H1 (cell line): Measurements from ENCODE around the gene MYD88. TPM values are rescaled to one million over a fixed set of nuclear protein-coding genes. Genes with fewer than 3 reads are reported as not detected.

Experiments used
- CTCF ChIA-PET: fragments of 300-600 bp; sonication (Branson Sonifier 250); formaldehyde crosslinking; loops from one replicate; lab custom pipeline; 2021; ENCODE audit not compliant: partially characterized antibody; lab: Charles Lee
- POLR2A ChIA-PET: fragments of 300-600 bp; sonication (Branson Sonifier 250); formaldehyde crosslinking; loops from one replicate; lab custom pipeline; 2021; ENCODE audit warnings: inconsistent platforms; ENCODE audit not compliant: partially characterized antibody; lab: Charles Lee
- DNase-seq, 2 experiments: peaks; one replicate each; pipeline versions ENCODE4 v3.0.0 to v3.0.0-alpha.2; 2010 to 2022; ENCODE audit warnings: low spot score in 2 of 2, low read depth in 1 of 2, mixed read lengths in 1 of 2
- FAIRE-seq: peaks from 2 replicates; lab custom pipeline; 2011; peaks lifted over from hg19 to GRCh38; lab: Jason Lieb, UNC
- H2AFZ ChIP-seq: 2 replicates; pipeline ENCODE4 v1.8.1; 2012; ENCODE audit warnings: low read length, inconsistent platforms
- H2AK5ac ChIP-seq: 2 replicates; pipeline ENCODE4 v1.6.1; 2013; ENCODE audit warnings: low read depth, low read length
- H2BK120ac ChIP-seq: replicated peaks from 2 replicates; pipeline ENCODE3; 2013; ENCODE audit warnings: low read depth, low read length, inconsistent platforms
- H2BK12ac ChIP-seq: 2 replicates; pipeline ENCODE4 v1.6.1; 2013; ENCODE audit warnings: low read depth, low read length
- H2BK15ac ChIP-seq: 2 replicates; pipeline ENCODE4 v1.6.1; 2013; ENCODE audit warnings: low read length
- H2BK20ac ChIP-seq: 2 replicates; pipeline ENCODE4 v1.6.1; 2013; ENCODE audit warnings: low read length
- H2BK5ac ChIP-seq: 2 replicates; pipeline ENCODE4 v1.6.1; 2013; ENCODE audit warnings: low read depth, low read length
- H3K14ac ChIP-seq: 2 replicates; pipeline ENCODE4 v1.6.1; 2013; ENCODE audit warnings: inconsistent platforms; ENCODE audit not compliant: insufficient read length
- H3K18ac ChIP-seq: 2 replicates; pipeline ENCODE4 v1.6.1; 2013; ENCODE audit warnings: low read length; ENCODE audit errors: extremely low read depth
- H3K23ac ChIP-seq: 2 replicates; pipeline ENCODE4 v1.6.1; 2013; ENCODE audit warnings: inconsistent platforms; ENCODE audit not compliant: insufficient read length
- H3K23me2 ChIP-seq: 2 replicates; pipeline ENCODE4 v1.6.1; 2013; ENCODE audit warnings: low read depth, low read length
- H3K27ac ChIP-seq: 2 replicates; pipeline ENCODE4 v1.6.1; 2011; ENCODE audit warnings: low read depth, low read length, inconsistent platforms
- H3K27me3 ChIP-seq, 4 experiments: replicated peaks in 1 of 4; 1 replicate in 1 of 4; 2 replicates in 3 of 4; pipeline versions ENCODE4 v1.6.1 to v1.8.1; 2011 to 2013; ENCODE audit warnings: low read length in 3 of 4, mild to moderate bottlenecking in 3 of 4, inconsistent platforms in 2 of 4, mixed read lengths in 2 of 4, moderate library complexity in 1 of 4; ENCODE audit not compliant: control insufficient read depth in 3 of 4, insufficient read depth in 3 of 4; ENCODE audit errors: extremely low read depth in 1 of 4
- H3K36me3 ChIP-seq, 4 experiments: 2 replicates each; pipeline versions ENCODE4 v1.6.1 to v1.8.1; 2011 to 2013; ENCODE audit warnings: mild to moderate bottlenecking in 4 of 4, low read length in 3 of 4, moderate library complexity in 2 of 4, control low read depth in 1 of 4, inconsistent platforms in 1 of 4; ENCODE audit not compliant: insufficient read depth in 4 of 4, control insufficient read depth in 2 of 4
- H3K4ac ChIP-seq: replicated peaks from 2 replicates; pipeline ENCODE3; 2013; ENCODE audit warnings: low read length, low read depth, mixed read lengths, inconsistent platforms; ENCODE audit not compliant: insufficient read length
- H3K4me1 ChIP-seq, 4 experiments: replicated peaks in 1 of 4; 1 replicate in 1 of 4; 2 replicates in 3 of 4; pipeline versions ENCODE4 v1.6.1 to v1.8.1; 2011 to 2013; ENCODE audit warnings: low read length in 3 of 4, inconsistent platforms in 2 of 4, mixed read lengths in 1 of 4; ENCODE audit not compliant: insufficient read depth in 4 of 4, control insufficient read depth in 3 of 4
- H3K4me2 ChIP-seq, 2 experiments: 2 replicates each; pipeline versions ENCODE4 v1.6.1 to v1.8.1; 2011 to 2013; ENCODE audit warnings: low read depth in 2 of 2, low read length in 2 of 2, control low read depth in 1 of 2, inconsistent platforms in 1 of 2, mild to moderate bottlenecking in 1 of 2; ENCODE audit not compliant: insufficient read depth in 1 of 2
- H3K4me3 ChIP-seq, 4 experiments: fragments of 200-600, 300-600 bp in 1 of 4; sonication (generic), shearing (Covaris generic), sonication (Bioruptor Twin) in 1 of 4; 2 replicates each; pipeline versions ENCODE4 v1.5.1 to v1.8.1; 2011 to 2016; ENCODE audit warnings: low read length in 4 of 4, low read depth in 3 of 4, control low read depth in 2 of 4, inconsistent platforms in 2 of 4, mild to moderate bottlenecking in 2 of 4, mixed read lengths in 1 of 4, moderate library complexity in 1 of 4; ENCODE audit not compliant: insufficient read depth in 2 of 4; ENCODE audit errors: extremely low read depth in 1 of 4
- H3K56ac ChIP-seq: replicated peaks from 2 replicates; pipeline ENCODE3; 2013; ENCODE audit warnings: low read depth, mild to moderate bottlenecking, mixed read lengths, low read length, inconsistent platforms; ENCODE audit not compliant: insufficient read length
- H3K79me1 ChIP-seq: 2 replicates; pipeline ENCODE4 v1.6.1; 2013; ENCODE audit warnings: low read depth, low read length, control low read depth
- H3K79me2 ChIP-seq, 2 experiments: 2 replicates each; pipeline versions ENCODE4 v1.6.1 to v1.8.1; 2012 to 2013; ENCODE audit warnings: low read length in 2 of 2, mild to moderate bottlenecking in 2 of 2, inconsistent platforms in 1 of 2; ENCODE audit not compliant: insufficient read depth in 2 of 2, control insufficient read depth in 1 of 2
- H3K9ac ChIP-seq, 4 experiments: replicated peaks in 1 of 4; 1 replicate in 1 of 4; 2 replicates in 3 of 4; pipeline versions ENCODE4 v1.6.1 to v1.8.1; 2011 to 2013; ENCODE audit warnings: low read depth in 3 of 4, low read length in 3 of 4, control low read depth in 2 of 4, mild to moderate bottlenecking in 2 of 4, moderate library complexity in 2 of 4, inconsistent platforms in 1 of 4; ENCODE audit errors: extremely low read depth in 1 of 4
- H3K9me3 ChIP-seq, 2 experiments: 2 replicates each; pipeline versions ENCODE4 v1.6.1 to v1.8.1; 2012 to 2013; ENCODE audit warnings: mild to moderate bottlenecking in 2 of 2, moderate library complexity in 2 of 2, control low read depth in 1 of 2, inconsistent platforms in 1 of 2, low read depth in 1 of 2, low read length in 1 of 2, mixed read lengths in 1 of 2; ENCODE audit not compliant: insufficient read depth in 2 of 2
- H4K20me1 ChIP-seq, 2 experiments: replicated peaks in 1 of 2; 2 replicates each; pipeline versions ENCODE3 to v1.8.1; 2011 to 2013; ENCODE audit warnings: inconsistent platforms in 2 of 2, low read length in 2 of 2, mild to moderate bottlenecking in 1 of 2; ENCODE audit not compliant: insufficient read depth in 2 of 2, control insufficient read depth in 1 of 2
- H4K5ac ChIP-seq: 2 replicates; pipeline ENCODE4 v1.6.1; 2013; ENCODE audit warnings: low read length, low read depth, mixed read lengths, inconsistent platforms; ENCODE audit not compliant: insufficient read length
- H4K8ac ChIP-seq: 2 replicates; pipeline ENCODE4 v1.8.0; 2013; ENCODE audit warnings: mild to moderate bottlenecking, moderate library complexity, low read length, inconsistent platforms; ENCODE audit not compliant: insufficient read depth; ENCODE audit errors: extremely low read depth
- H4K91ac ChIP-seq: replicated peaks from 2 replicates; pipeline ENCODE3; 2013; ENCODE audit warnings: low read length, mixed read lengths, inconsistent platforms; ENCODE audit not compliant: insufficient read length
- CBX5 ChIP-seq: fragments of 300-800, 300-1000 bp; sonication (generic); IDR thresholded peaks from 2 replicates; pipeline ENCODE4 v1.7.1; 2016; ENCODE audit warnings: antibody characterized with exemption, low read length, low read depth
- CBX8 ChIP-seq: fragments of 300-800, 300-1000 bp; sonication (generic); IDR thresholded peaks from 2 replicates; pipeline ENCODE4 v1.7.1; 2016; ENCODE audit warnings: low read depth, low read length, borderline replicate concordance
- CHD1 ChIP-seq: IDR thresholded peaks from 2 replicates; pipeline ENCODE4 v1.6.1; 2012; ENCODE audit warnings: low read depth, low read length, improper control_type of control experiment
- GABPA ChIP-seq: IDR thresholded peaks from 2 replicates; pipeline ENCODE4 v1.6.1; 2011; ENCODE audit warnings: mild to moderate bottlenecking, low read length, moderate library complexity, borderline replicate concordance; ENCODE audit not compliant: insufficient read depth
- HDAC6 ChIP-seq: IDR thresholded peaks from one replicate; pipeline ENCODE4 v1.7.1; 2012; ENCODE audit warnings: low read depth, mild to moderate bottlenecking, inconsistent platforms, low read length, moderate library complexity
- JUND ChIP-seq: IDR thresholded peaks from 2 replicates; pipeline ENCODE4 v1.6.1; 2011; ENCODE audit warnings: mild to moderate bottlenecking, improper control_type of control experiment, low read length
- KDM4A ChIP-seq: IDR thresholded peaks from one replicate; pipeline ENCODE4 v1.7.1; 2012; ENCODE audit warnings: low read depth, mild to moderate bottlenecking, moderate library complexity, low read length, inconsistent platforms; ENCODE audit not compliant: severe bottlenecking
- POLR2AphosphoS5 ChIP-seq: IDR thresholded peaks from 2 replicates; pipeline ENCODE4 v1.6.1; 2011; ENCODE audit warnings: low read depth, low read length
- POU5F1 ChIP-seq: IDR thresholded peaks from 2 replicates; pipeline ENCODE4 v1.6.1; 2011; ENCODE audit warnings: low read depth, mild to moderate bottlenecking, low read length, moderate library complexity
- RAD21 ChIP-seq, 2 experiments: IDR thresholded peaks in 1 of 2; conservative IDR thresholded peaks in 1 of 2; 2 replicates each; pipeline ENCODE4 v1.6.1; 2011; ENCODE audit warnings: low read depth in 2 of 2, low read length in 2 of 2, improper control_type of control experiment in 1 of 2, inconsistent platforms in 1 of 2, mild to moderate bottlenecking in 1 of 2, moderate library complexity in 1 of 2
- SP4 ChIP-seq: IDR thresholded peaks from 2 replicates; pipeline ENCODE4 v1.6.1; 2012; ENCODE audit warnings: low read length, inconsistent platforms
- SUZ12 ChIP-seq: fragments of 200-600 bp; sonication (generic); IDR thresholded peaks from 2 replicates; pipeline ENCODE4 v1.6.1; 2012; ENCODE audit warnings: mild to moderate bottlenecking, inconsistent platforms, low read length, moderate library complexity, mixed read lengths
- TBP ChIP-seq: IDR thresholded peaks from 2 replicates; pipeline ENCODE4 v1.6.1; 2011; ENCODE audit warnings: low read depth, low read length, improper control_type of control experiment
- TEAD4 ChIP-seq: IDR thresholded peaks from 2 replicates; pipeline ENCODE4 v1.6.1; 2012; ENCODE audit warnings: low read depth, low read length, inconsistent platforms, mixed read lengths
- WGBS, 2 experiments: shearing (Covaris generic) in 1 of 2; methylation state at CpG; one replicate each; pipeline versions ENCODE4 v1.1.6 to v1.1.7; 2013 to 2015; ENCODE audit warnings: low lambda C conversion rate in 2 of 2, mixed read lengths in 2 of 2, inconsistent platforms in 1 of 2, low coverage in 1 of 2, missing lambda C conversion rate in 1 of 2; ENCODE audit not compliant: insufficient replicate concordance in 2 of 2, insufficient coverage in 1 of 2, insufficient read length in 1 of 2; ENCODE audit errors: extremely low coverage in 1 of 2, missing lambda C conversion rate in 1 of 2; 5-methylcytosine and 5-hydroxymethylcytosine counted together
- polyA plus RNA-seq, 7 experiments: library from polyadenylated mRNA; depleted of rRNA in 3 of 7; stranded (reverse) in 5 of 7; unstranded in 2 of 7; fragments of >200 nt in 5 of 7; fragments of 200-250 nt in 2 of 7; gene quantifications; 1 replicate in 5 of 7; 2 replicates in 1 of 7; 4 replicates in 1 of 7; pipeline versions ENCODE4 v1.2.1 to v1.2.3, GENCODE V29; 2011 to 2013; ENCODE audit warnings: missing spikeins in 2 of 7, mixed read lengths in 2 of 7
- total RNA-seq: library from RNA; stranded (reverse); fragmentation: NEBNext Ultra II Directional; extraction: Animal tissue kit (Norgen Biotek cat#: 25700); gene quantifications from 2 replicates; pipeline ENCODE4 v1.2.1, GENCODE V29; 2021
- TF ChIP-seq, protein P1 (sequence below): IDR thresholded peaks from 2 replicates; pipeline ENCODE4 v1.6.1; 2011; ENCODE audit warnings: low read depth, mild to moderate bottlenecking, low read length; ENCODE audit not compliant: insufficient read depth

MYD88 gene
- total and polyA plus RNA-seq, 2 of the 8 experiments (the other 6 are each of a cell fraction or from before 2014, with no cell fraction given), result 22.1 to 22.5 TPM

DNA sequence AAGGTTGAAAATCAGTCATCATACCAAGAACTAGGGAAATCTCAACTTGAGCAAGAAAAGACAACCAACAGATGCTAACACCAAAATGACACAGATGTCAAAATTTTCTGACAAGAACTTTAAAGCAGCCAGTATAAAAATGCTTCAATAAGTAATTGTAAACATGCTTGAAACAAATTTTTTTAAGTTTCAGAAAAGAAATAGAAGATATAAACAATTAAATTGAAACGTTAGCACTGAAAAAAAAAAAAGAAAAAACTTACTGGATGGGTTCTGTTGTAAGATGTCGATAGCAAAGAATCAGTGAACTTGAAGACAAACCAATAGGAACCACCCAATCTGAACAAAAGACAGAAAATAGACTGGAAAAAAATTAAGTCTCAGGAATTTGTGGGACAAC lies 8.0 kb downstream of the MYD88 start:
- H3K27ac ChIP-seq, result no peak overlapping the region
- no peaks in the 10 kb centered on the region for H3K23me2 ChIP-seq
- H3K79me2 ChIP-seq, result no peaks in the 10 kb centered on the region
- H4K8ac ChIP-seq, result no peak overlapping the region
- no peak overlapping the region for H2BK12ac ChIP-seq
- H3K27me3 ChIP-seq, result no peaks in the 10 kb centered on the region
- H3K79me1 ChIP-seq, result no peaks in the 10 kb centered on the region
- DNase-seq, result no peak
- H3K4me2 ChIP-seq, result no peak overlapping the region
- no peak overlapping the region for H2AFZ ChIP-seq
- no peak overlapping the region for H4K5ac ChIP-seq
- H4K91ac ChIP-seq, result no peak overlapping the region
- ChIA-PET CTCF (no interaction called here), POLR2A (no interaction called here)
- H3K14ac ChIP-seq, result no peak overlapping the region
- 84% methylated on average over 2 of the region's 2 CpGs; no CpG with 5 or more reads in 1 of the 2 experiments for WGBS, 2 experiments
- no peak overlapping the region for H2BK5ac ChIP-seq
- no peak overlapping the region for H2AK5ac ChIP-seq
- H2BK120ac ChIP-seq, result no peak overlapping the region
- H3K4ac ChIP-seq, result no peak overlapping the region
- H3K23ac ChIP-seq, result no peak overlapping the region
- H3K36me3 ChIP-seq, result peaks cover under 1 to 7% (median 1%) of the 10 kb centered on the region in 4 experiments; a peak in 4 of 8 replicates
- no peak overlapping the region for H2BK20ac ChIP-seq
- H4K20me1 ChIP-seq, result no peaks in the 10 kb centered on the region
- no peak overlapping the region for H3K18ac ChIP-seq
- no peak overlapping the region for H3K56ac ChIP-seq
- no peaks in the 10 kb centered on the region for H3K4me1 ChIP-seq
- H3K9me3 ChIP-seq, result no peaks in the 10 kb centered on the region
- H3K4me3 ChIP-seq, result no peak overlapping the region
- no peak overlapping the region for H3K9ac ChIP-seq
- no peak overlapping the region for H2BK15ac ChIP-seq
- no peak for FAIRE-seq
- TF ChIP-seq, protein P1, sequence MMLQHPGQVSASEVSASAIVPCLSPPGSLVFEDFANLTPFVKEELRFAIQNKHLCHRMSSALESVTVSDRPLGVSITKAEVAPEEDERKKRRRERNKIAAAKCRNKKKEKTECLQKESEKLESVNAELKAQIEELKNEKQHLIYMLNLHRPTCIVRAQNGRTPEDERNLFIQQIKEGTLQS, result no peak
- TF ChIP-seq TBP (no peak), JUND (no peak), CBX5 (no peak), KDM4A (no peak), SUZ12 (no peak), RAD21 (IDR thresholded peaks at IDR 0.05 in 1 of 2, conservative IDR thresholded peaks at IDR 0.05 in 1 of 2; ENCODE audit: low read depth in 2 of 2, low read length in 2 of 2) (no peak), SP4 (no peak), GABPA (no peak), TEAD4 (no peak), POU5F1 (no peak), POLR2AphosphoS5 (no peak), CHD1 (no peak), CBX8 (no peak), HDAC6 (no peak)
